PC-9 (cell line): ENCODE data around the gene SMPD3. TPM values are rescaled to one million over a fixed set of nuclear protein-coding genes. Genes with fewer than 3 reads are reported as not detected.

Experiments
- BruUV-seq: library from RNA; stranded (reverse); fragments of 400-500 nt; replicated peaks from 2 replicates; lab custom pipeline; 2021; lab: Mats Ljungman, UMichigan
- CTCF ChIA-PET: fragments of 300-600 bp; sonication (Branson Sonifier 250); formaldehyde crosslinking; loops from one replicate; lab custom pipeline; 2022; ENCODE audit warnings: antibody characterized with exemption; lab: Charles Lee
- POLR2A ChIA-PET: fragments of 300-600 bp; sonication (Branson Sonifier 250); formaldehyde crosslinking; loops from one replicate; lab custom pipeline; 2022; ENCODE audit warnings: antibody characterized with exemption; ENCODE audit not compliant: unreplicated experiment; lab: Charles Lee
- DNase-seq, 2 experiments: peaks; one replicate each; pipeline versions ENCODE4 v3.0.0 to v3.0.0-alpha.2; 2015 to 2022; ENCODE audit warnings: mixed read lengths in 1 of 2
- H2AFZ ChIP-seq: fragments of 200-600 bp; sonication (generic); 2 replicates; pipeline ENCODE4 v1.8.1; 2017; ENCODE audit warnings: antibody characterized with exemption
- H3F3A ChIP-seq: fragments of 200-600 bp; sonication (generic); 2 replicates; pipeline ENCODE4 v1.8.1; 2017; ENCODE audit warnings: antibody characterized with exemption, mild to moderate bottlenecking, low read depth; ENCODE audit not compliant: insufficient read depth
- H3K27ac ChIP-seq: fragments of 200-600 bp; sonication (generic); 2 replicates; pipeline ENCODE4 v1.6.1; 2016; ENCODE audit warnings: mixed run types
- H3K27me3 ChIP-seq: fragments of 200-600 bp; sonication (generic); 2 replicates; pipeline ENCODE4 v1.6.1; 2016; ENCODE audit warnings: low read depth, mixed run types; ENCODE audit not compliant: insufficient read depth
- H3K36me3 ChIP-seq: fragments of 200-600 bp; sonication (generic); 2 replicates; pipeline ENCODE4 v1.6.1; 2016; ENCODE audit warnings: low read depth, mixed run types
- H3K4me1 ChIP-seq: fragments of 200-600 bp; sonication (generic); replicated peaks from 2 replicates; pipeline ENCODE4 v1.6.1; 2016; ENCODE audit warnings: mixed run types; ENCODE audit not compliant: insufficient read depth
- H3K4me2 ChIP-seq: fragments of 200-600 bp; sonication (generic); 2 replicates; pipeline ENCODE4 v1.6.1; 2017; ENCODE audit warnings: mixed run types
- H3K4me3 ChIP-seq: fragments of 200-600 bp; sonication (generic); 2 replicates; pipeline ENCODE4 v1.6.1; 2016; ENCODE audit warnings: mixed run types
- H3K79me2 ChIP-seq: fragments of 200-600 bp; sonication (generic); 2 replicates; pipeline ENCODE4 v1.6.1; 2017; ENCODE audit warnings: low read depth, mixed run types
- H3K9me2 ChIP-seq: fragments of 200-600 bp; sonication (generic); 2 replicates; pipeline ENCODE4 v1.8.1; 2017; ENCODE audit warnings: mild to moderate bottlenecking; ENCODE audit not compliant: insufficient read depth
- H3K9me3 ChIP-seq: fragments of 200-600 bp; sonication (generic); 2 replicates; pipeline ENCODE4 v1.8.1; 2016; ENCODE audit warnings: low read depth; ENCODE audit not compliant: insufficient read depth
- H4K20me1 ChIP-seq: fragments of 200-600 bp; sonication (generic); 2 replicates; pipeline ENCODE4 v1.8.1; 2017; ENCODE audit not compliant: insufficient read depth
- CTCF ChIP-seq: fragments of 200-600 bp; sonication (generic); conservative IDR thresholded peaks from 2 replicates; pipeline ENCODE4 v1.6.1; 2017; ENCODE audit warnings: mixed run types, antibody characterized with exemption, mild to moderate bottlenecking, moderate library complexity
- EZH2 ChIP-seq: fragments of 200-600 bp; sonication (generic); IDR thresholded peaks from 2 replicates; pipeline ENCODE4 v1.8.0; 2017; ENCODE audit warnings: antibody characterized with exemption, low read depth
- intact Hi-C: fragments of 100-400 bp; cut with micrococcal nuclease; formaldehyde crosslinking; loops from one replicate; pipeline ENCODE4 v1.10.0; 2022; ENCODE audit not compliant: unreplicated experiment
- total RNA-seq: library from RNA; stranded (reverse); gene quantifications from 2 replicates; pipeline ENCODE4 v1.2.3, GENCODE V29; 2021

SMPD3 gene
- total RNA-seq, 1 experiment from 2014 or later, result 0.94 TPM

- DNase-seq, result no peak
- Histone ChIP-seq H3K4me3 (no peak overlapping the region), H3K4me2 (no peak overlapping the region), H3F3A (0 out of 2 replicates have a peak, but pooled peaks cover 4% of the 10 kb centered on the region), H3K27me3 (0 out of 2 replicates have a peak, but pooled peaks cover 3% of the 10 kb centered on the region), H3K27ac (no peak overlapping the region), H3K4me1 (peaks cover 8% of the 10 kb centered on the region; the same call in 1 of the 2 replicates), H3K36me3 (no peaks in the 10 kb centered on the region), H3K9me3 (no peaks in the 10 kb centered on the region), H2AFZ (no peak overlapping the region), H3K9me2 (no peaks in the 10 kb centered on the region), H4K20me1 (no peaks in the 10 kb centered on the region), H3K79me2 (no peaks in the 10 kb centered on the region)
- TF ChIP-seq CTCF, result no peak
- TF ChIP-seq EZH2, result no peak
- no TSS peak for BruUV-seq
- POLR2A ChIA-PET, result no interaction called here
- intact Hi-C loops, result no loop called here
- CTCF ChIA-PET, result no interaction called here
These were observed 15.0 kb downstream of the SMPD3 start for GRCh38 chr16:68433316-68433715.

- Histone ChIP-seq H2AFZ (no peak overlapping the region), H3K79me2 (no peaks in the 10 kb centered on the region), H3K27ac (no peak overlapping the region), H3K9me2 (no peaks in the 10 kb centered on the region), H4K20me1 (no peaks in the 10 kb centered on the region), H3K36me3 (no peaks in the 10 kb centered on the region), H3K9me3 (no peaks in the 10 kb centered on the region), H3K27me3 (no peaks in the 10 kb centered on the region), H3K4me3 (no peak overlapping the region), H3F3A (0 out of 2 replicates have a peak, but pooled peaks cover 4% of the 10 kb centered on the region), H3K4me1 (peaks cover 8% of the 10 kb centered on the region; the same call in 1 of the 2 replicates), H3K4me2 (no peak overlapping the region)
- DNase-seq, result no peak
- TF ChIP-seq CTCF (no peak), EZH2 (no peak)
- POLR2A ChIA-PET, result no interaction called here
- intact Hi-C loops, result no loop called here
- BruUV-seq, result no TSS peak
- CTCF ChIA-PET, result no interaction called here
These were observed 15.6 kb downstream of the SMPD3 start for GRCh38 chr16:68432701-68433100.

- Histone ChIP-seq H2AFZ (no peak overlapping the region), H3F3A (no peaks in the 10 kb centered on the region; the same call in 1 of the 2 replicates), H3K27me3 (no peaks in the 10 kb centered on the region), H3K9me2 (no peaks in the 10 kb centered on the region), H3K4me2 (no peak overlapping the region), H3K4me1 (peaks cover 9% of the 10 kb centered on the region), H3K79me2 (no peaks in the 10 kb centered on the region), H4K20me1 (no peaks in the 10 kb centered on the region), H3K27ac (no peak overlapping the region), H3K9me3 (no peaks in the 10 kb centered on the region), H3K36me3 (no peaks in the 10 kb centered on the region), H3K4me3 (no peak overlapping the region)
- ChIA-PET POLR2A (no interaction called here), CTCF (no interaction called here)
- intact Hi-C loops, result no loop called here
- no TSS peak for BruUV-seq
- DNase-seq, result no peak
- TF ChIP-seq EZH2 (no peak), CTCF (no peak)
These were observed 19.0 kb downstream of the SMPD3 start for GRCh38 chr16:68429076-68429854.
